Measurements from ENCODE around the gene BHLHE40. TPM values are rescaled to one million over a fixed set of nuclear protein-coding genes. Genes with fewer than 3 reads are reported as not detected.

The BHLHE40 gene
- polyA plus RNA-seq (0.10 TPM in 1 of 2 replicates, not detected in the other), polyA minus RNA-seq (0.23 and 0.24 TPM in 2 replicates)

DNA sequence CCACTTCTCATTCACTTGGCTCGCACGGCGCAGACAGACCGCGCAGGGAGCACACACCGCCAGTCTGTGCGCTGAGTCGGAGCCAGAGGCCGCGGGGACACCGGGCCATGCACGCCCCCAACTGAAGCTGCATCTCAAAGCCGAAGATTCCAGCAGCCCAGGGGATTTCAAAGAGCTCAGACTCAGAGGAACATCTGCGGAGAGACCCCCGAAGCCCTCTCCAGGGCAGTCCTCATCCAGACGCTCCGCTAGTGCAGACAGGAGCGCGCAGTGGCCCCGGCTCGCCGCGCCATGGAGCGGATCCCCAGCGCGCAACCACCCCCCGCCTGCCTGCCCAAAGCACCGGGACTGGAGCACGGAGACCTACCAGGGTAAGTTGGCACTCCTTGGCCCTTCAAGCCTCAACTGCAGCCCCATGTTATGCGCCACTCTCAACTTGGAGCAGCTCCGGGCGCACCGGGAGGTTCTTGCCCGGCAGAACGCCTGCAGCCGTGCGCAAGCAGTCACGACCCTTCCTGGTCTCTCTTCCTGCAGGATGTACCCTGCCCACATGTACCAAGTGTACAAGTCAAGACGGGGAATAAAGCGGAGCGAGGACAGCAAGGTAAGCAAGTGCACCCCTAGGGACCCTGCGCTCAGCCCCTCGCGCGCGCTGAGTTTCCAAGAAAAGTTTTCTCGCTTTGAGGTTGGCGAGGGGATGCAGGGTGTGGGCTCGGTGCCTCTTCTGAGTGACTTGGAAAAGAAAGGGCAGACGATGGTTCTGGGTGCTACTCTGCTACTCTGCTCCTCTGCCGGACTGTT, at the start of gene BHLHE40:
TSS of gene BHLHE40 (plus strand) at position 10 of the 801 bp plus-strand sequence. CDS start at position 292, 282 bp downstream.
- Histone ChIP-seq H3K9me3 (ENCODE audit: low read length) (no peaks in the 10 kb centered on the region), H2AFZ (ENCODE audit: low read depth, low read length) (peak within 1 kb of the TSS; percentile 33), H3K4me2 (ENCODE audit: low read length) (peak within 1 kb of the TSS; percentile 86), H3K9me2 (ENCODE audit: insufficient read depth, low read length) (no peaks in the 10 kb centered on the region), H3K36me3 (ENCODE audit: insufficient read depth, low read length) (no peaks in the 10 kb centered on the region), H3K27ac (ENCODE audit: low read length) (no peak within 1 kb of the TSS), H3K27me3 (ENCODE audit: insufficient read depth, low read depth, low read length) (peaks cover 83% of the 10 kb centered on the region), H3K4me3 (ENCODE audit: low read length) (peak within 1 kb of the TSS; percentile 93), H3K79me2 (replicated peaks; ENCODE audit: insufficient read depth, low read length) (no peaks in the 10 kb centered on the region), H3F3A (ENCODE audit: insufficient read depth, low read length, poor library complexity, severe bottlenecking) (peaks cover 3% of the 10 kb centered on the region), H3K9ac (ENCODE audit: low read length) (peak within 1 kb of the TSS; percentile 61), H4K20me1 (ENCODE audit: insufficient read depth) (no peaks in the 10 kb centered on the region)
- TF ChIP-seq EZH2 (IDR thresholded peaks at IDR 0.05; ENCODE audit: borderline replicate concordance, insufficient read depth, low read length, poor library complexity, severe bottlenecking): no peak
- no peak for TF ChIP-seq POLR2AphosphoS5 (IDR thresholded peaks at IDR 0.05)
- TF ChIP-seq SMC3 (conservative IDR thresholded peaks at IDR 0.05; ENCODE audit: poor library complexity): no peak
- TF ChIP-seq MXI1 (conservative IDR thresholded peaks at IDR 0.05; ENCODE audit: poor library complexity, severe bottlenecking): no peak
- no peak for TF ChIP-seq EP300 (conservative IDR thresholded peaks at IDR 0.05; ENCODE audit: poor library complexity, severe bottlenecking)
- TF ChIP-seq CTCF (IDR thresholded peaks at IDR 0.05; ENCODE audit: poor library complexity, severe bottlenecking): no peak
- no peak for TF ChIP-seq TAF1 (IDR thresholded peaks at IDR 0.05; ENCODE audit: low read depth)
- TF ChIP-seq RAD21 (conservative IDR thresholded peaks at IDR 0.05): no peak
- TF ChIP-seq, protein P1, sequence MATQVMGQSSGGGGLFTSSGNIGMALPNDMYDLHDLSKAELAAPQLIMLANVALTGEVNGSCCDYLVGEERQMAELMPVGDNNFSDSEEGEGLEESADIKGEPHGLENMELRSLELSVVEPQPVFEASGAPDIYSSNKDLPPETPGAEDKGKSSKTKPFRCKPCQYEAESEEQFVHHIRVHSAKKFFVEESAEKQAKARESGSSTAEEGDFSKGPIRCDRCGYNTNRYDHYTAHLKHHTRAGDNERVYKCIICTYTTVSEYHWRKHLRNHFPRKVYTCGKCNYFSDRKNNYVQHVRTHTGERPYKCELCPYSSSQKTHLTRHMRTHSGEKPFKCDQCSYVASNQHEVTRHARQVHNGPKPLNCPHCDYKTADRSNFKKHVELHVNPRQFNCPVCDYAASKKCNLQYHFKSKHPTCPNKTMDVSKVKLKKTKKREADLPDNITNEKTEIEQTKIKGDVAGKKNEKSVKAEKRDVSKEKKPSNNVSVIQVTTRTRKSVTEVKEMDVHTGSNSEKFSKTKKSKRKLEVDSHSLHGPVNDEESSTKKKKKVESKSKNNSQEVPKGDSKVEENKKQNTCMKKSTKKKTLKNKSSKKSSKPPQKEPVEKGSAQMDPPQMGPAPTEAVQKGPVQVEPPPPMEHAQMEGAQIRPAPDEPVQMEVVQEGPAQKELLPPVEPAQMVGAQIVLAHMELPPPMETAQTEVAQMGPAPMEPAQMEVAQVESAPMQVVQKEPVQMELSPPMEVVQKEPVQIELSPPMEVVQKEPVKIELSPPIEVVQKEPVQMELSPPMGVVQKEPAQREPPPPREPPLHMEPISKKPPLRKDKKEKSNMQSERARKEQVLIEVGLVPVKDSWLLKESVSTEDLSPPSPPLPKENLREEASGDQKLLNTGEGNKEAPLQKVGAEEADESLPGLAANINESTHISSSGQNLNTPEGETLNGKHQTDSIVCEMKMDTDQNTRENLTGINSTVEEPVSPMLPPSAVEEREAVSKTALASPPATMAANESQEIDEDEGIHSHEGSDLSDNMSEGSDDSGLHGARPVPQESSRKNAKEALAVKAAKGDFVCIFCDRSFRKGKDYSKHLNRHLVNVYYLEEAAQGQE (IDR thresholded peaks at IDR 0.05; ENCODE audit: borderline replicate concordance): no peak

DNA sequence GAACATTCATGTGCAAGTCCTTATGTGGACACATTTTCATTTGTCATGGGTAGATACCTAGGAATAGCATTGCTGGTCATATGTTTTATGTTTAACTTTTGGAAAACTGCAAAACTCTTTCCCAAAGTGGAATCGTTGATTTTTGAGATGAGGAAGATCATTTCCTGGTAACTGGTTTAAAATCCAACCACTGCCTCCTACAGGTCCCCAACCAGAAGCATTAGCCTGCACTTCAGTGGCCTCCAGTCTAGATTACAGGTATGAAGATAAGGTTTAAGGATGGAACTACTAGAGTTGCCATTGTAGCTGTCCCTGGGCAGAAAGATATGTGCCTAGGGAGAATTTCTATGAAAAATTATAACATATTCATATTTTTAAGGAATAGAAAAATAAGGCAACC, 48.7 kb upstream of the BHLHE40 start:
- Histone ChIP-seq H3K9me2 (ENCODE audit: insufficient read depth, low read length) (no peaks in the 10 kb centered on the region), H3K9me3 (ENCODE audit: low read length) (no peaks in the 10 kb centered on the region), H3K9ac (ENCODE audit: low read length) (no peak overlapping the region), H3K36me3 (ENCODE audit: insufficient read depth, low read length) (no peaks in the 10 kb centered on the region), H3K4me2 (ENCODE audit: low read length) (no peak overlapping the region), H3K4me3 (ENCODE audit: low read length) (no peak overlapping the region), H3F3A (ENCODE audit: insufficient read depth, low read length, poor library complexity, severe bottlenecking) (no peaks in the 10 kb centered on the region), H2AFZ (ENCODE audit: low read depth, low read length) (no peak overlapping the region), H3K27ac (ENCODE audit: low read length) (no peak overlapping the region), H3K79me2 (replicated peaks; ENCODE audit: insufficient read depth, low read length) (no peaks in the 10 kb centered on the region), H3K27me3 (ENCODE audit: insufficient read depth, low read depth, low read length) (no peaks in the 10 kb centered on the region), H4K20me1 (ENCODE audit: insufficient read depth) (no peaks in the 10 kb centered on the region)
- TF ChIP-seq POLR2AphosphoS5 (IDR thresholded peaks at IDR 0.05) (no peak), EP300 (conservative IDR thresholded peaks at IDR 0.05; ENCODE audit: poor library complexity, severe bottlenecking) (no peak), TAF1 (IDR thresholded peaks at IDR 0.05; ENCODE audit: low read depth) (no peak), CTCF (IDR thresholded peaks at IDR 0.05; ENCODE audit: poor library complexity, severe bottlenecking) (no peak), RAD21 (conservative IDR thresholded peaks at IDR 0.05) (no peak), MXI1 (conservative IDR thresholded peaks at IDR 0.05; ENCODE audit: poor library complexity, severe bottlenecking) (no peak), SMC3 (conservative IDR thresholded peaks at IDR 0.05; ENCODE audit: poor library complexity) (no peak), EZH2 (IDR thresholded peaks at IDR 0.05; ENCODE audit: borderline replicate concordance, insufficient read depth, low read length, poor library complexity, severe bottlenecking) (no peak)
- TF ChIP-seq, protein P1 (IDR thresholded peaks at IDR 0.05; ENCODE audit: borderline replicate concordance): no peak

All from neural cell (in vitro differentiated cells).